Measurements from ENCODE around the gene IRAK4.
A peak's percentile ranks its signal among the peaks of the same experiment; 100 is the strongest.

IRAK4 gene

DNA sequence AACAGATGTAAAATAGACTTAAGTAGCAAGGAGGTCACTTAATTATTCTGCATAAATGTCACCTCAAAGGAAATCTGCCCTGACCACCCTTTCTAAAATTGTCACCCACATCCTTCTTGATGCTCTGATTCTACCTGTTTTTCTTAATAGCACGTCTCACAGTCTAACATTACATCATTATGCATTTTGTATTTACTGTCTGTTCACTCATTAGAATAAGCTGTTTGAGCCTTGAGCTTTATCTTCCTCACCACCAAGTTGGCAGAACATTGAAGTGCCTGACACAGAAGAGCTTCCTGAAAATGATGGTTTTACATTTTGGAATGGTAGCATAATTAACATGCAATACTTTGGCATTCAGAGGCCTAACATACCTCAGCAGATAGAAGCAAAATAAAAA is 68.3 kb downstream of the IRAK4 start:
- H3K4me3 ChIP-seq (replicated peaks in 1 of 2; ENCODE audit: low read depth in 2 of 2, low read length in 2 of 2), result no peak overlapping the region
- TF ChIP-seq, protein P1, sequence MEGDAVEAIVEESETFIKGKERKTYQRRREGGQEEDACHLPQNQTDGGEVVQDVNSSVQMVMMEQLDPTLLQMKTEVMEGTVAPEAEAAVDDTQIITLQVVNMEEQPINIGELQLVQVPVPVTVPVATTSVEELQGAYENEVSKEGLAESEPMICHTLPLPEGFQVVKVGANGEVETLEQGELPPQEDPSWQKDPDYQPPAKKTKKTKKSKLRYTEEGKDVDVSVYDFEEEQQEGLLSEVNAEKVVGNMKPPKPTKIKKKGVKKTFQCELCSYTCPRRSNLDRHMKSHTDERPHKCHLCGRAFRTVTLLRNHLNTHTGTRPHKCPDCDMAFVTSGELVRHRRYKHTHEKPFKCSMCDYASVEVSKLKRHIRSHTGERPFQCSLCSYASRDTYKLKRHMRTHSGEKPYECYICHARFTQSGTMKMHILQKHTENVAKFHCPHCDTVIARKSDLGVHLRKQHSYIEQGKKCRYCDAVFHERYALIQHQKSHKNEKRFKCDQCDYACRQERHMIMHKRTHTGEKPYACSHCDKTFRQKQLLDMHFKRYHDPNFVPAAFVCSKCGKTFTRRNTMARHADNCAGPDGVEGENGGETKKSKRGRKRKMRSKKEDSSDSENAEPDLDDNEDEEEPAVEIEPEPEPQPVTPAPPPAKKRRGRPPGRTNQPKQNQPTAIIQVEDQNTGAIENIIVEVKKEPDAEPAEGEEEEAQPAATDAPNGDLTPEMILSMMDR (IDR thresholded peaks at IDR 0.05; ENCODE audit: low read depth, low read length), result no peak
- peak in 1 of 2 donors; percentile 31 for DNase-seq (ENCODE audit: low read depth in 2 of 2)

GRCh38 chr12:43832463-43833168 is 73.9 kb downstream of the IRAK4 start:
- no peak overlapping the region for H3K4me3 ChIP-seq (replicated peaks in 1 of 2; ENCODE audit: low read depth in 2 of 2, low read length in 2 of 2)
- no peak for DNase-seq (ENCODE audit: low read depth in 2 of 2)
- TF ChIP-seq, protein P1 (IDR thresholded peaks at IDR 0.05; ENCODE audit: low read depth, low read length), result no peak

- TF ChIP-seq, protein P1 (IDR thresholded peaks at IDR 0.05; ENCODE audit: low read depth, low read length), result no peak
- peak in 1 of 2 donors; percentile 18 for DNase-seq (ENCODE audit: low read depth in 2 of 2)
- H3K4me3 ChIP-seq (replicated peaks in 1 of 2; ENCODE audit: low read depth in 2 of 2, low read length in 2 of 2), result peak overlapping the region; percentile 35 to 67
Observed at GRCh38 chr12:43835264-43835655, 76.5 kb downstream of the IRAK4 start.

GRCh38 chr12:43835656-43836474 is 77.1 kb downstream of the IRAK4 start, which contains the start of gene TMEM117:
TSS of gene TMEM117 (plus strand) at chr12:43836081.
- TF ChIP-seq, protein P1 (IDR thresholded peaks at IDR 0.05; ENCODE audit: low read depth, low read length), result no peak
- DNase-seq (ENCODE audit: low read depth in 2 of 2), result peak; percentile 51 to 69
- peak within 1 kb of the TSS; percentile 59 to 67 for H3K4me3 ChIP-seq (replicated peaks in 1 of 2; ENCODE audit: low read depth in 2 of 2, low read length in 2 of 2)

DNA sequence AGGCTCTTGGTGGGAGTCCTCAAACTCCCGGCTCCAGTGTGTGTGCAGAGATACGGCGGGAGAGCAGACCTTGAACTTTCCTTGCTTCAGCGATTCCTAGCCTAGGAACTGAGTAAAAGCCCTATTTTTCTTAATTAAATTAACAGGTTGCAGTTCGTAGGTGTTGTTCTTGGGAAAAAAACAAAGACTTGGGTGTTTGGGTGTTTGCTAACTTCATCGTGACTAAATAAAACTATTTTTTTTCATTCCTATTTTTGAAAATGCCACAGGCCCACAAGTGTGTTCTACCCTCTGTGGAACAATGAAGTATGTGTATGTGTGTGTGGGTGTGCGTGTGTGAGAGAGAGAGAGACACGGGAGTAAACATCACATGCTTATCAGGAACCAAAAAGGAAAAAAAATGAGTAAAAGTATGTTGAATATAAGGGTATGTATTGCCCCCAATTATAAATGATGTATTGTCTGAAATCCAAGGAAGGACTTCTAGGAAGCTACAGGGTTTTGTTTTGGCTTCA is 77.8 kb downstream of the IRAK4 start:
- DNase-seq (ENCODE audit: low read depth in 2 of 2), result peak; percentile 41 to 59
- H3K4me3 ChIP-seq (replicated peaks in 1 of 2; ENCODE audit: low read depth in 2 of 2, low read length in 2 of 2), result peak overlapping the region; percentile 59 to 67
- TF ChIP-seq, protein P1 (IDR thresholded peaks at IDR 0.05; ENCODE audit: low read depth, low read length), result no peak
